ENCODE measurements around the gene TNFRSF18. TPM values are rescaled to one million over a fixed set of nuclear protein-coding genes. Genes with fewer than 3 reads are reported as not detected.

TNFRSF18 gene
- total RNA-seq, 1 experiment from 2014 or later = 0.83 TPM

DNA sequence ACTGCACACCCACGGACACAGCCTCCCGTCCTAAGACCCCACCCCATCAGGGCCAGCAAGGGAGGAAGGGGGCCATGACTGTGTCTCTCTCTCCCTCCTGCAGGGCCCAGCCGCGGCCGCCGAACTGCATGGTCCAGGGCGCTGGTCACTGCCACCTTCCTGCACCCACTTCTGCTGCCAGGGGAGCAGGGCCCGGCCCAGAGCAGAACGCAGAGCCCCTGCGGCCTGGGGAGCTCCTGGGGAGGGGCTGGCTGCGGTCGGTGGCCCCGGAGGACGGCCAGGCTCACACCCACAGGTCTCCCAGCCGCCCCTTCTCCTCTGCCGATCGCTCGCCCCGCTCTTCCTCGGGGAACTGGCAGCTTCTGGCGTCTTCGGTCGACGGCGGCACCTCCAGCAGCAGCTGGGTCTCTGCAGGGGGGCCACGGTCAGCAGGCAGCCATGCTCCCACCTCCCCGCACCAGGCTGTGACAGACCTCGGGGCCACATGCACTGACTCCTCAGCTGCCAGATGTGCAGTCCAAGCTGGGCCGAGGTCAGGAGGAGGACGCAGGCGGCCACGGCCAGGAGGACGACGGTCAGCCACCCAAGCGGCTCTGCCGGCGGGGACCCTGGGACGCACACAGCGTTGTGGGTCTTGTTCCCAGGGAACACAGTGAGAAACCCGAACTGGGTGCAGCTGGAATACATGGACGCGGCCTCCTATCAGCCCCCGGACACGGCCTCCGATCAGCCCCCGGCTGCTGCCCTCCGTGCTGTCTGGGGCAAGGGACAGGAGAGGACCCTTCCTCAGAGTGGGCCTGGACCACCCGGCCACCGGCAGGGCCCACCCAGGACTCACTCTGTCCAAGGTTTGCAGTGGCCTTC lies 2.6 kb downstream of the TNFRSF18 start (continued):
- TF ChIP-seq, protein P1, sequence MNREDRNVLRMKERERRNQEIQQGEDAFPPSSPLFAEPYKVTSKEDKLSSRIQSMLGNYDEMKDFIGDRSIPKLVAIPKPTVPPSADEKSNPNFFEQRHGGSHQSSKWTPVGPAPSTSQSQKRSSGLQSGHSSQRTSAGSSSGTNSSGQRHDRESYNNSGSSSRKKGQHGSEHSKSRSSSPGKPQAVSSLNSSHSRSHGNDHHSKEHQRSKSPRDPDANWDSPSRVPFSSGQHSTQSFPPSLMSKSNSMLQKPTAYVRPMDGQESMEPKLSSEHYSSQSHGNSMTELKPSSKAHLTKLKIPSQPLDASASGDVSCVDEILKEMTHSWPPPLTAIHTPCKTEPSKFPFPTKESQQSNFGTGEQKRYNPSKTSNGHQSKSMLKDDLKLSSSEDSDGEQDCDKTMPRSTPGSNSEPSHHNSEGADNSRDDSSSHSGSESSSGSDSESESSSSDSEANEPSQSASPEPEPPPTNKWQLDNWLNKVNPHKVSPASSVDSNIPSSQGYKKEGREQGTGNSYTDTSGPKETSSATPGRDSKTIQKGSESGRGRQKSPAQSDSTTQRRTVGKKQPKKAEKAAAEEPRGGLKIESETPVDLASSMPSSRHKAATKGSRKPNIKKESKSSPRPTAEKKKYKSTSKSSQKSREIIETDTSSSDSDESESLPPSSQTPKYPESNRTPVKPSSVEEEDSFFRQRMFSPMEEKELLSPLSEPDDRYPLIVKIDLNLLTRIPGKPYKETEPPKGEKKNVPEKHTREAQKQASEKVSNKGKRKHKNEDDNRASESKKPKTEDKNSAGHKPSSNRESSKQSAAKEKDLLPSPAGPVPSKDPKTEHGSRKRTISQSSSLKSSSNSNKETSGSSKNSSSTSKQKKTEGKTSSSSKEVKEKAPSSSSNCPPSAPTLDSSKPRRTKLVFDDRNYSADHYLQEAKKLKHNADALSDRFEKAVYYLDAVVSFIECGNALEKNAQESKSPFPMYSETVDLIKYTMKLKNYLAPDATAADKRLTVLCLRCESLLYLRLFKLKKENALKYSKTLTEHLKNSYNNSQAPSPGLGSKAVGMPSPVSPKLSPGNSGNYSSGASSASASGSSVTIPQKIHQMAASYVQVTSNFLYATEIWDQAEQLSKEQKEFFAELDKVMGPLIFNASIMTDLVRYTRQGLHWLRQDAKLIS (CRISPR knock-in tag; IDR thresholded peaks at IDR 0.05; ENCODE audit: borderline replicate concordance) = no peak
- TF ChIP-seq, protein P2, sequence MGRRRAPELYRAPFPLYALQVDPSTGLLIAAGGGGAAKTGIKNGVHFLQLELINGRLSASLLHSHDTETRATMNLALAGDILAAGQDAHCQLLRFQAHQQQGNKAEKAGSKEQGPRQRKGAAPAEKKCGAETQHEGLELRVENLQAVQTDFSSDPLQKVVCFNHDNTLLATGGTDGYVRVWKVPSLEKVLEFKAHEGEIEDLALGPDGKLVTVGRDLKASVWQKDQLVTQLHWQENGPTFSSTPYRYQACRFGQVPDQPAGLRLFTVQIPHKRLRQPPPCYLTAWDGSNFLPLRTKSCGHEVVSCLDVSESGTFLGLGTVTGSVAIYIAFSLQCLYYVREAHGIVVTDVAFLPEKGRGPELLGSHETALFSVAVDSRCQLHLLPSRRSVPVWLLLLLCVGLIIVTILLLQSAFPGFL (CRISPR knock-in tag; IDR thresholded peaks at IDR 0.05; ENCODE audit: borderline replicate concordance) = no peak
- TF ChIP-seq, protein P3, sequence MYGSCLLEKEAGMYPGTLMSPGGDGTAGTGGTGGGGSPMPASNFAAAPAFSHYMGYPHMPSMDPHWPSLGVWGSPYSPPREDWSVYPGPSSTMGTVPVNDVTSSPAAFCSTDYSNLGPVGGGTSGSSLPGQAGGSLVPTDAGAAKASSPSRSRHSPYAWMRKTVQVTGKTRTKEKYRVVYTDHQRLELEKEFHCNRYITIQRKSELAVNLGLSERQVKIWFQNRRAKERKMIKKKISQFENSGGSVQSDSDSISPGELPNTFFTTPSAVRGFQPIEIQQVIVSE (CRISPR knock-in tag; IDR thresholded peaks at IDR 0.05; ENCODE audit: borderline replicate concordance) = no peak
- TF ChIP-seq, protein P4, sequence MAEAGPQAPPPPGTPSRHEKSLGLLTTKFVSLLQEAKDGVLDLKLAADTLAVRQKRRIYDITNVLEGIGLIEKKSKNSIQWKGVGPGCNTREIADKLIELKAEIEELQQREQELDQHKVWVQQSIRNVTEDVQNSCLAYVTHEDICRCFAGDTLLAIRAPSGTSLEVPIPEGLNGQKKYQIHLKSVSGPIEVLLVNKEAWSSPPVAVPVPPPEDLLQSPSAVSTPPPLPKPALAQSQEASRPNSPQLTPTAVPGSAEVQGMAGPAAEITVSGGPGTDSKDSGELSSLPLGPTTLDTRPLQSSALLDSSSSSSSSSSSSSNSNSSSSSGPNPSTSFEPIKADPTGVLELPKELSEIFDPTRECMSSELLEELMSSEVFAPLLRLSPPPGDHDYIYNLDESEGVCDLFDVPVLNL (CRISPR knock-in tag; IDR thresholded peaks at IDR 0.05; ENCODE audit: borderline replicate concordance, low read depth) = no peak
- TF ChIP-seq, protein P5, sequence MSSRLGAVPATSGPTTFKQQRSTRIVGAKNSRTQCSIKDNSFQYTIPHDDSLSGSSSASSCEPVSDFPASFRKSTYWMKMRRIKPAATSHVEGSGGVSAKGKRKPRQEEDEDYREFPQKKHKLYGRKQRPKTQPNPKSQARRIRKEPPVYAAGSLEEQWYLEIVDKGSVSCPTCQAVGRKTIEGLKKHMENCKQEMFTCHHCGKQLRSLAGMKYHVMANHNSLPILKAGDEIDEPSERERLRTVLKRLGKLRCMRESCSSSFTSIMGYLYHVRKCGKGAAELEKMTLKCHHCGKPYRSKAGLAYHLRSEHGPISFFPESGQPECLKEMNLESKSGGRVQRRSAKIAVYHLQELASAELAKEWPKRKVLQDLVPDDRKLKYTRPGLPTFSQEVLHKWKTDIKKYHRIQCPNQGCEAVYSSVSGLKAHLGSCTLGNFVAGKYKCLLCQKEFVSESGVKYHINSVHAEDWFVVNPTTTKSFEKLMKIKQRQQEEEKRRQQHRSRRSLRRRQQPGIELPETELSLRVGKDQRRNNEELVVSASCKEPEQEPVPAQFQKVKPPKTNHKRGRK (CRISPR knock-in tag; IDR thresholded peaks at IDR 0.05; ENCODE audit: borderline replicate concordance) = no peak
- TF ChIP-seq SP1 (CRISPR knock-in tag; conservative IDR thresholded peaks at IDR 0.05) = no peak

DNA sequence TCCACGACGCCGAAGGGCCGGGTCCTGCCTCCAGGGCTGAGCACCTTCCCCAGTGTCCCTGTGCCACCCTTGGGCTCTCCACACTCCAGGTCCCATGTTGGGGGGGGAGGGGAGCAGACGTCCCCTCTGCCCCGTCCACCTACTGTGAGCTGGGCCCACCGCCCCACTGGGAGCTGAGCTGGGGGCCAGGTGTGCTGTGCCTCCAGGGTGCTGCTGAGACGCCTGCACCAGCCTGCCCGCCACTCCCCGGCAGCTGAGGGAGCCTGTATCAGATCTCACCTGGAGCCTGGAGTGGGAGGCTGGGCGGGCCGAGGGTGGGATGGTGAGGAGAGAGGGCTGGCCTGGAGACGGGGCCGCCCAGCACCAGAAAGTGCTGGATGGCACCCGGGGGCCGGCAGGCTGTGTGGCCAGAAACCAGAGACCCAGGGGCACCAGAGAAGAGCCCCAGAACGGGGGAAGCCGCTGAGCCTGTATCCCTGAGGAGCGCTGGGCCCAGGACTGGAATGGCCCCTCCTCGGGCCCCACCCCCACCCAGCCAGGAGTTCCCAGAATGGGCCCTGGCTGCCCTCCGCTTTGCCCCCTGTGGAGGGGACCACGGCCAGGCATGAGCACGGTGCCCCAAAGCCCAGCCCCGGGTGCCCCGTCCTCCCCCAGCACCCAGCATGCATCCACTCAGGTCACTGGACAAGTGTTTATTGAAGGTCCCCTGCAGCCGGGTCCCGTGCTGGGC lies 3.4 kb downstream of the TNFRSF18 start:
- ATAC-seq (no peak), DNase-seq (ENCODE audit: low spot score) (no peak)
- ChIA-PET POLR2A (no interaction called here), CTCF (no interaction called here)
- H3K4me3 Mint-ChIP-seq = no peak overlapping the region
- H3K9me3 Mint-ChIP-seq = no peaks in the 10 kb centered on the region
- H3K27ac Mint-ChIP-seq = no peak overlapping the region
- H3K27me3 Mint-ChIP-seq (ENCODE audit: low read depth) = peaks cover 4% of the 10 kb centered on the region
- H3K36me3 Mint-ChIP-seq = no peaks in the 10 kb centered on the region
- H3K4me1 Mint-ChIP-seq = peaks cover 3% of the 10 kb centered on the region; the same call in 1 of the 2 replicates
- TF ChIP-seq, protein P6, sequence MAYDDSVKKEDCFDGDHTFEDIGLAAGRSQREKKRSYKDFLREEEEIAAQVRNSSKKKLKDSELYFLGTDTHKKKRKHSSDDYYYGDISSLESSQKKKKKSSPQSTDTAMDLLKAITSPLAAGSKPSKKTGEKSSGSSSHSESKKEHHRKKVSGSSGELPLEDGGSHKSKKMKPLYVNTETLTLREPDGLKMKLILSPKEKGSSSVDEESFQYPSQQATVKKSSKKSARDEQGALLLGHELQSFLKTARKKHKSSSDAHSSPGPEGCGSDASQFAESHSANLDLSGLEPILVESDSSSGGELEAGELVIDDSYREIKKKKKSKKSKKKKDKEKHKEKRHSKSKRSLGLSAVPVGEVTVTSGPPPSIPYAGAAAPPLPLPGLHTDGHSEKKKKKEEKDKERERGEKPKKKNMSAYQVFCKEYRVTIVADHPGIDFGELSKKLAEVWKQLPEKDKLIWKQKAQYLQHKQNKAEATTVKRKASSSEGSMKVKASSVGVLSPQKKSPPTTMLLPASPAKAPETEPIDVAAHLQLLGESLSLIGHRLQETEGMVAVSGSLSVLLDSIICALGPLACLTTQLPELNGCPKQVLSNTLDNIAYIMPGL (CRISPR knock-in tag; IDR thresholded peaks at IDR 0.05) = no peak
- TF ChIP-seq, protein P7, sequence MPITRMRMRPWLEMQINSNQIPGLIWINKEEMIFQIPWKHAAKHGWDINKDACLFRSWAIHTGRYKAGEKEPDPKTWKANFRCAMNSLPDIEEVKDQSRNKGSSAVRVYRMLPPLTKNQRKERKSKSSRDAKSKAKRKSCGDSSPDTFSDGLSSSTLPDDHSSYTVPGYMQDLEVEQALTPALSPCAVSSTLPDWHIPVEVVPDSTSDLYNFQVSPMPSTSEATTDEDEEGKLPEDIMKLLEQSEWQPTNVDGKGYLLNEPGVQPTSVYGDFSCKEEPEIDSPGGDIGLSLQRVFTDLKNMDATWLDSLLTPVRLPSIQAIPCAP (CRISPR knock-in tag; IDR thresholded peaks at IDR 0.05) = no peak
- TF ChIP-seq ELF4 (CRISPR knock-in tag; IDR thresholded peaks at IDR 0.05; ENCODE audit: low read depth) (no peak), NFATC4 (CRISPR knock-in tag; IDR thresholded peaks at IDR 0.05) (no peak), IRF2 (CRISPR knock-in tag; IDR thresholded peaks at IDR 0.05; ENCODE audit: borderline replicate concordance, low read depth) (no peak), NR3C1 (CRISPR knock-in tag; conservative IDR thresholded peaks at IDR 0.05; ENCODE audit: low read depth) (no peak), ETV6 (CRISPR knock-in tag; IDR thresholded peaks at IDR 0.05) (no peak)
- TF ChIP-seq, protein P1 (CRISPR knock-in tag; IDR thresholded peaks at IDR 0.05; ENCODE audit: borderline replicate concordance) = no peak
- TF ChIP-seq, protein P8, sequence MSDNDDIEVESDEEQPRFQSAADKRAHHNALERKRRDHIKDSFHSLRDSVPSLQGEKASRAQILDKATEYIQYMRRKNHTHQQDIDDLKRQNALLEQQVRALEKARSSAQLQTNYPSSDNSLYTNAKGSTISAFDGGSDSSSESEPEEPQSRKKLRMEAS (CRISPR knock-in tag; IDR thresholded peaks at IDR 0.05) = no peak
